ENCODE data around the gene GCNT3.
"Not testable (repeated sequence)": the region's sequence is repeated elsewhere in the genome, so short reads cannot be mapped to it uniquely, and the experiment has no call there.

GCNT3 gene

DNA sequence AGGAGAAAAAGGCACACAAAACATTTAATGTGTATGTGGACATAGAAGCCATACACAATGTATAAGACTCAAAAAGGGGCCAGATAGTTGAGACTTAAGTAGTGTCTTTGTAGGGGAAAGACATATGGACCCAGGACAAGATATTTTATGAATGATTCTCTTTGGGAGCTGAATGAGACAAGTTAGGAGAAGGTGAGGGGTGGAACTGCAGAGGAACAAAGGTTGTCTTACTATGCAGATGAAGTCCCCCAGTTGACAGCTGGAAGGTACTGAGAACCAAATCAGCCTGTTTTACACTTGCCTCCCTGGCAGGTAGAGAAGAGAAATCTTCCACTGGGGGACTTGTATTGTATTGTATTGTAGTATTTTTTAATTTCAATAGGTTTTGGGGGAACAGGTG is 14.9 kb upstream of the GCNT3 start:
- no peak for TF ChIP-seq POLR2A (IDR thresholded peaks at IDR 0.05; ENCODE audit: low read length)
- TF ChIP-seq GATA1 (IDR thresholded peaks at IDR 0.05; ENCODE audit: low read depth, low read length) = no peak
- no peak for DNase-seq

GRCh38 chr15:59598461-59598860 is 13.1 kb upstream of the GCNT3 start:
- TF ChIP-seq POLR2A (IDR thresholded peaks at IDR 0.05; ENCODE audit: low read length) (no peak), GATA1 (IDR thresholded peaks at IDR 0.05; ENCODE audit: low read depth, low read length) (no peak)
- DNase-seq = no peak

DNA sequence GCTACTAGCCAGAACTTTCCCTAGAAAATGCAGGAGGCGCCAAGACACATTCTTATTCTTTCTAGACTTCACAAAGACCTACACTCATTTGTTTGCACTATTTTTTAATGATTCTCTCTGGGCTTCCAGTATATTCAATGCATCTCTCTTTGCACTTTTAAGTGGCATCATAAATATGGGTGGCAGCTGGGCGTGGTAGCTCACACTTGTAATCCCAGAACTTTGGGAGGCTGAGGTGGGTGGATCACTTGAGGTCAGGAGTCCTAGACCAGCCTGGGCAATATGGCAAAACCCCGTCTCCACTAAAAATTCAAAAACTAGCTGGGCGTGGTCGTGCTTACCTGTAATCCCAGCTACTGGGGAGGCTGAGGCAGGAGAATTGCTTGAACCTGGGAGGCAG is 5.6 kb upstream of the GCNT3 start:
- TF ChIP-seq POLR2A (IDR thresholded peaks at IDR 0.05; ENCODE audit: low read length) (no peak), GATA1 (IDR thresholded peaks at IDR 0.05; ENCODE audit: low read depth, low read length) (no peak)
- no peak for DNase-seq

DNA sequence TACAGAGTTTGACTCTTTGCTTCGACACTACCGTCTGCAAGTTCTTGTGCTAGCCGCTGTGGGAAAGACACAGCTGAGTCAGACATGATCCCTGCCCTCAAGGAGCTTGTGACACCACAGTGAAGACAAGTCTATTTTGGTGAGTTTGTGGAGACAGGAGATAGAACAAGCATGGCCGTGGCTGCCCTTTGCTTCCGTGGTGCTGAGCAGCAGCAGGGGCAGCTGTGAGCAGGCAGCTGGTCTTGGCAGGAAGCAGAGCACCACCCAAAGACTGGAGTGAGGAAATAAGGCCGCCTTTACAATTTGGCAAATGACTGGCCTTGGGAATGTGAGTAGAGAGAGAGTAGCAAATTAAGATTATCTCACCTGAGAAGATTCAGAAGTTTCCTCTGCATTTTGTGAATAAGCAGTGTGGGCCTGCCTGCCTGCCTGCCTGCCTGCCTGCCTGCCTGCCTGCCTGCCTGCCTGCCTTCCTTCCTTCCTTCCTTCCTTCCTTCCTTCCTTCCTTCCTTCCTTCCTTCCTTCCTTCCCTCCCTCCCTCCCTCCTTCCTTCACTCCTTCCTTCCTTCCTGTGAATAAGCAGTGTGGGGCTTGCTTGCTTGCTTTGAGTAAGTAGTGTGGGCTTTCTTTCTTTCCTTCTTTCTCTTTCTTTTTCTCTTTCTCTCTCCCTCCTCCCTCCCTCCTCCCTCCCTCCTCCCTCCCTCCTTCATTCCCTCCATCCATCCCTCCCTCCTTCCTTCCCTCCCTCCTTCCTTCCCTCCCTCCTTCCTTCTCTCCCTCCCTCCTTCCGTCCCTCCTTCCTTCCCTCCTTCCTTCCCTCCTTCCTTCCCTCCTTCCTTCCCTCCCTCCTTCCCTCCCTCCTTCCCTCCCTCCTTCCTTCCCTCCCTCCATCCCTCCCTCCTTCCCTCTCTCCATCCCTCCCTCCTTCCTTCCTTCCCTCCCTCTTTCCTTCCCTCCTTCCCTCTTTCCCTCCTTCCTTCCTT is 1.6 kb upstream of the GCNT3 start:
- DNase-seq = no peak
- TF ChIP-seq GATA1 (IDR thresholded peaks at IDR 0.05; ENCODE audit: low read depth, low read length) = no peak

GRCh38 chr15:59614153-59614552 is 2.6 kb downstream of the GCNT3 start:
- DNase-seq = no peak
- TF ChIP-seq GATA1 (IDR thresholded peaks at IDR 0.05; ENCODE audit: low read depth, low read length) (no peak), POLR2A (IDR thresholded peaks at IDR 0.05; ENCODE audit: low read length) (no peak)

DNA sequence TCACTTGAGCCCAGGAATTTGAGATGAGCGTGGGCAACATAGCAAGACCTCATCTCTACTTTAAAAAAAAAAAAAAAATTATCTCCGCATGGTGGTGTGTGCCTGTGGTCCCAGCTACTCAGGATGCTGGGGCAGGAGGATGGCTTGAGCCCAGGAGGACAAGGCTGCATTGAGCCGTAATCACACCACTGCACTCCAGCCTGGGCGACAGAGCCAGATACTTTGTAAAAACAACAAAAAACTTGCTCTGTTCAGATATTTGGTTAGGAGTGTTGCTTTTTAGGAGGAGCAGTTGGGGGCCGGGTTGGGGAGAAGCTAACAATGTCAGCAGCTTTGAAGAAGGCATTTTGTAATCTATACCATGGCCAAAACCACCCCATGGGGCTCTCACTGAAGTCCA is 4.1 kb downstream of the GCNT3 start:
- no peak for DNase-seq
- TF ChIP-seq POLR2A (IDR thresholded peaks at IDR 0.05; ENCODE audit: low read length) (no peak), GATA1 (IDR thresholded peaks at IDR 0.05; ENCODE audit: low read depth, low read length) (no peak)

DNA sequence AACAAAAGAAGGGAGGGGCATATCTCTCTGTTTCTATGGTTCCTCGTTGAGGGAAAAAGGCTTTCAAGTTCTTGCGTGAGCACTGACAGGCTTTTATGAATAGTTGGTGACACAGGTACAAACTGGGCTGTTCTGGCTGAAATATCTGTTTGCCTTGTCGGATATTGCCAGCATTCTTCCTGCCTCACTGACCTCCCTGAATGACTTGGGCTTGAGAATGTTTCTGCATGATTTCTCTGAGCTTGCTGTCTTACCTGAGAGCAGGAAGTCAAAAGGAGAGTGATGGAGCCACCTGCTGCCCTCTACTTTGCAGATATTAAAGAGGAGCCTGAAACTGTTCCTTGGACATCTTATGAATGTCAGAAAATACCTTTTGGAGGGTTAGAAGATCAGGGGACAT is 4.8 kb downstream of the GCNT3 start:
- TF ChIP-seq GATA1 (IDR thresholded peaks at IDR 0.05; ENCODE audit: low read depth, low read length) (no peak), POLR2A (IDR thresholded peaks at IDR 0.05; ENCODE audit: low read length) (no peak)
- no peak for DNase-seq

DNA sequence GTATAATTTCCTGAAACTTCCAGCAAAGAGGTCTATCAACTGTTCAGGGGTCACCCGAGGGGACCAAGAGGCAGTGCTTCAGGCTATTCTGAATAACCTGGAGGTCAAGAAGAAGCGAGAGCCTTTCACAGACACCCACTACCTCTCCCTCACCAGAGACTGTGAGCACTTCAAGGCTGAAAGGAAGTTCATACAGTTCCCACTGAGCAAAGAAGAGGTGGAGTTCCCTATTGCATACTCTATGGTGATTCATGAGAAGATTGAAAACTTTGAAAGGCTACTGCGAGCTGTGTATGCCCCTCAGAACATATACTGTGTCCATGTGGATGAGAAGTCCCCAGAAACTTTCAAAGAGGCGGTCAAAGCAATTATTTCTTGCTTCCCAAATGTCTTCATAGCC is 6.8 kb downstream of the GCNT3 start:
- TF ChIP-seq GATA1 (IDR thresholded peaks at IDR 0.05; ENCODE audit: low read depth, low read length) = no peak
- no peak for TF ChIP-seq POLR2A (IDR thresholded peaks at IDR 0.05; ENCODE audit: low read length)
- DNase-seq = no peak

DNA sequence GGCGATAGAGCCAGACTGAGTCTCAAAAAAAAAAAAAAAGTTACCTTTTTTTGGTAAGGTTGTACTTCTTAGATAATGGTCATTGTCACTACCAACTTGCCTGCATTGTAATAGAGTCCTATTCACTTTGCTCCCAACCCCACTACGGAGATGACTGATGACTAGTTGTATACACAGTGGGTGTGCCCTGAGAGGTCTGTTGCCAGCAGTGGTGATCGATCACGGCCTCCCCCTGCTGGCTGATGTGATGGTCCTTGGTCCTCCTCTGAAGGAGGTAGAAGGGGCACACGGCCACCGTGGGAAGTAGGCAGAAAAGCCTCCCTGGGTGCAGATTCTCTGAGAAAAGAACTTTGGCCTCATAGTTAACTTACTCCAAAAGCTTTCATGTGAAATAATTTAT is 10.7 kb downstream of the GCNT3 start:
- DNase-seq = peak; percentile 38 to 48

GRCh38 chr15:59632714-59633113 is 21.1 kb downstream of the GCNT3 start:
- TF ChIP-seq GATA1 (IDR thresholded peaks at IDR 0.05; ENCODE audit: low read depth, low read length) (no peak), POLR2A (IDR thresholded peaks at IDR 0.05; ENCODE audit: low read length) (no peak)
- no peak for DNase-seq

More for the DNA sequence above, 10.7 kb downstream of the GCNT3 start:
- no peak for TF ChIP-seq GATA1 (IDR thresholded peaks at IDR 0.05; ENCODE audit: low read depth, low read length)
- TF ChIP-seq POLR2A (IDR thresholded peaks at IDR 0.05; ENCODE audit: low read length) = no peak

- TF ChIP-seq GATA1 (IDR thresholded peaks at IDR 0.05; ENCODE audit: low read depth, low read length) (no peak), POLR2A (IDR thresholded peaks at IDR 0.05; ENCODE audit: low read length) (peak; percentile 20)
Measured at GRCh38 chr15:59636184-59636583, 24.6 kb downstream of the GCNT3 start.

DNA sequence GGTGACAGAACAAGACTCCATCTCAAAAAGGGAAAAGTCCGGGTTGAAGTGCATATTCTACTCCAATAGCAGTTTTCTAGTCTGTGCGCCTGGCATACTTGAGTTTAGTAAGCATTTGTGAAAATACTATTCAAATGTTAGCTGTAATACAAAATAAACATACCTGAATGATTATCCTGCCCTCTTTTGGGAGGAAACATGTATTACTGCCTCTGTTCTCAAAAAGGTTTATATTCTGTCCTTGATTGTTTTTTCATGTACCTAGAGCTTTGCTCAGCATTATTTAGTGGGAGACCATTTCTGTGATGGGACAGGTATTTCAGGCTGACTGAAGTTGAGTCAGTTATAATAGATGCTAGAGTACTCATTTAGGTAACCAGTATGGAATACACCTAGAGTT is 25.9 kb downstream of the GCNT3 start:
- not testable (repeated sequence) for DNase-seq

More at GRCh38 chr15:59636184-59636583, 24.6 kb downstream of the GCNT3 start:
- DNase-seq = no peak

- TF ChIP-seq GATA1 (IDR thresholded peaks at IDR 0.05; ENCODE audit: low read depth, low read length) (no peak), POLR2A (IDR thresholded peaks at IDR 0.05; ENCODE audit: low read length) (no peak)
- no peak for DNase-seq
Measured at GRCh38 chr15:59642351-59642750, 30.8 kb downstream of the GCNT3 start.

DNA sequence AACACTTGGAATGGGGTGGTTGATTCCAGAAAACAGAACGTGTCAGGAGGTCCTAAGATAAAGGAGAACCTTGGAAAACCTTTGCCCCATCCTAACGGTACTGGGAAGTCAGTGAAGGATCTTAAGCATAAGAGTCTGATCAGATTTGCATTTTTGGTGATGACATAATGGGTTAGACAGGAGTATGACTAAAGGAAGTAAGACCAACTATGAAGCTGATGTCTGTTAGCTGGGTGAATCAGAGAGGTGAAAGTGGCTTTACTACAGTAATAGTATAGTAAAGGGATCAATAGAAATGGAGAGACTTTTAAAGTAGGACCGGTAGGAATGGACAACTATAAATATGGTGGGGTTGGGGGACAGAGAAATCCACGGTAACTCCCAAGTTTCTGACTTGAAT is 33.2 kb downstream of the GCNT3 start:
- DNase-seq = no peak
- TF ChIP-seq POLR2A (IDR thresholded peaks at IDR 0.05; ENCODE audit: low read length) (no peak), GATA1 (IDR thresholded peaks at IDR 0.05; ENCODE audit: low read depth, low read length) (no peak)

- not testable (repeated sequence) for DNase-seq
Measured at GRCh38 chr15:59645812-59646211, 34.2 kb downstream of the GCNT3 start.
